Activated CD4-positive, alpha-beta T cell treated with anti-CD3 and anti-CD28 coated beads for 24 hours (primary cell): ENCODE results near the gene MAOA.
A peak's percentile ranks its signal among the peaks of the same experiment; 100 is the strongest.
"Not testable (repeated sequence)": the region's sequence is repeated elsewhere in the genome, so short reads cannot be mapped to it uniquely, and the experiment has no call there.

ENCODE experiments used
- DNase-seq, 2 donors: peaks; one replicate each; pipeline ENCODE4 v3.0.0-alpha.2; 2020; ENCODE audit warnings: low read depth in 2 of 2

Gene MAOA

DNA sequence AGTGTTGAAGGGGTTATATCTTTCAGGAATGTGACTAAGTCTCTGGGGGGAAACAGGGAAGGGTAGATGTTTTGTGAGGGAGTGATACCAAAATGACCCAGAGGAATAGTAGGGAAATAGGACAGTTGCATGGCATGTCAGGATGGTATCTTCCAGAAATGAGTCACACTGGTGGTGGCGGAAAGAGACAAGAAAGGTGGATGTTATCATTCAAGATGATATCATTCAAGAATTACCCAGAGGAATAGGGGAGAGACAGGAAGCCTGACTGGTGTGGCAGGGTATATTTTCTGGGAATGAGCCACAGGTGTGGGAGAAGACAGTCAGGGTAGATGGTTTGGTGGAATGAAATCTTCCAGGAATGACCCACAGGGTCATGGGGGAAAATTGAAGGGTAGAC is 61.1 kb downstream of the MAOA start:
- no peak for DNase-seq

GRCh38 chrX:43718081-43718480 is 62.0 kb downstream of the MAOA start:
- no peak for DNase-seq

GRCh38 chrX:43718546-43718945 is 62.4 kb downstream of the MAOA start:
- no peak for DNase-seq

DNA sequence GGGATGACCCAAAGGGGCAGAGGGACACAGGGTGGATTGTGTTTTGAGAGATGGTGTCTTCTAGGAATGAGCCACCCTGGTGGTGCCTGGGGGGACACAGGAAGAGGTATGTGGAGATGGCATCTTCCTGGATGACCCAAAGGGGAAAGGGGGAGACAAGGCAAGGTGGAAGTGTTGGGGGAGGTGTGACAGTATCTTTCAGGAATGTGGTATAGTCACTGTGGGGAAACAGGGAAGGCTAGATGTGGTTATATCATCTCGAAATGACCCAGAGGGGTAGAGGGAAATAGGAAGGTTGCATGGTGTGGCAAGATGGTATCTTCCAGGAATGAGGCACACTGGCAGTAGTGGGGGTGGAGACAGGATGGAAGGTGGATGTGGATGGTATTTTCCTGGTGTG is 62.9 kb downstream of the MAOA start:
- no peak for DNase-seq

- DNase-seq = no peak
Measured at GRCh38 chrX:43720082-43720481, 64.0 kb downstream of the MAOA start.

- no peak for DNase-seq
Measured at GRCh38 chrX:43720961-43721360, 64.9 kb downstream of the MAOA start.

GRCh38 chrX:43725227-43725626 is 69.1 kb downstream of the MAOA start:
- DNase-seq = not testable (repeated sequence)

DNA sequence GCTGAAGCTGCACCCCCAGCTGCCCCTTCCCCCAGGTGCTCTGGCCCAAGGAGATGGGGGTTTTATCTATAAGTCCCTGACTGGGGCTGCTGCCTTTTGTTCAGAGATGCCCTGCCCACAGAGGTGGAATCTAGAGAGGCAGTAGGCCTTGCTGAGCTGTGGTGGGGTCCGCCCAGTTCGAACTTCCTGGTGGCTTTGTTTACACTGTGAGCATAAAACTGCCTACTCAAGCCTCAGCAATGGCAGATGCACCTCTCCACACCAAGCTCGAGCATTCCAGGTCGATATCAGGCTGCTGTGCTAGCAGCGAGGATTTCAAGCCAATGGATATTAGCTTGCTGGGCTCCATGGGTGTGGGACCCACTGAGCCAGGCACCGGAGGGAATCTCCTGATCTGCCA is 71.2 kb downstream of the MAOA start:
- DNase-seq = not testable (repeated sequence)

- no peak for DNase-seq
Measured at GRCh38 chrX:43728002-43728401, 71.9 kb downstream of the MAOA start.

- no peak for DNase-seq
Measured at GRCh38 chrX:43728966-43729365, 72.9 kb downstream of the MAOA start.

GRCh38 chrX:43731086-43731485 is 75.0 kb downstream of the MAOA start:
- no peak for DNase-seq

- DNase-seq = no peak
Measured at GRCh38 chrX:43733699-43734098, 77.6 kb downstream of the MAOA start.

GRCh38 chrX:43734444-43734843 is 78.3 kb downstream of the MAOA start:
- no peak for DNase-seq

DNA sequence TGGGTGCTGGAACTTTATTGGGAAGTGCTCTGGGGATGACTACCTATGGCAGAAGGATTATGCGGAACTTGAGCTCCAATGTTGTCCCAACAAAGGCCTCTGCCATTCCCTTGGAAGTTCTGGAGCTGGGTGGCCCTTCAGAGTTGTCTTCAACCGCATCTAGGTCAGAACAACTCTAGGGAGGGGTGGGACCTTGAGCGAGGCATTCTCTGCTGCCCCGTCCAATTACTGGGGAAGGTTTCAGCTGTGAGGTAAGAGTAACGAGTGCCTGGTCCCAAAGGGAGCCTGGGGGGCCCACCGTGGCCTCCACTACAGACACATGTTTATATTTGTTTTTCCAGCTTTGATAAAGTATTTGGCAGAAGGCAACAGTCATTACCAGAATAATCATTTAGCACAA is 79.4 kb downstream of the MAOA start:
- DNase-seq = no peak

DNA sequence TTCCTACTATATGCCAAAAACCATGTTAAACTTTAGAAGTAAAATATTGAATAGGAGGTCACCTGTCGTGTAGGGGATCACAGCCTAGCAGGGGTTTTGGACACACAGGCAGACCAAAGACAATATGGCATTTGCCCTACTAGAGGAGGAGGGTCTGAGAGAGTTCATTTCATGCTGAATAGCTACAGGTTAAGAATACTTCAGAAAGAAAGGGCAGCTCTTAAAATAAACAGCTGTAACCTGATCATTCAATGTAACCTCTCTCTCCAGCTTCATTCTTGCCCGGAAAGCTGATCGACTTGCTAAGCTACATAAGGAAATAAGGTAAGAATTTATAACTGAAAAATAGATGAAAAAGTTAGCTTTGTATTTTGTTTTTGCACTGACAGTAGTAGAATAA is 79.9 kb downstream of the MAOA start:
- DNase-seq = no peak

- no peak for DNase-seq
Measured at GRCh38 chrX:43741843-43742573, 85.9 kb downstream of the MAOA start.

DNA sequence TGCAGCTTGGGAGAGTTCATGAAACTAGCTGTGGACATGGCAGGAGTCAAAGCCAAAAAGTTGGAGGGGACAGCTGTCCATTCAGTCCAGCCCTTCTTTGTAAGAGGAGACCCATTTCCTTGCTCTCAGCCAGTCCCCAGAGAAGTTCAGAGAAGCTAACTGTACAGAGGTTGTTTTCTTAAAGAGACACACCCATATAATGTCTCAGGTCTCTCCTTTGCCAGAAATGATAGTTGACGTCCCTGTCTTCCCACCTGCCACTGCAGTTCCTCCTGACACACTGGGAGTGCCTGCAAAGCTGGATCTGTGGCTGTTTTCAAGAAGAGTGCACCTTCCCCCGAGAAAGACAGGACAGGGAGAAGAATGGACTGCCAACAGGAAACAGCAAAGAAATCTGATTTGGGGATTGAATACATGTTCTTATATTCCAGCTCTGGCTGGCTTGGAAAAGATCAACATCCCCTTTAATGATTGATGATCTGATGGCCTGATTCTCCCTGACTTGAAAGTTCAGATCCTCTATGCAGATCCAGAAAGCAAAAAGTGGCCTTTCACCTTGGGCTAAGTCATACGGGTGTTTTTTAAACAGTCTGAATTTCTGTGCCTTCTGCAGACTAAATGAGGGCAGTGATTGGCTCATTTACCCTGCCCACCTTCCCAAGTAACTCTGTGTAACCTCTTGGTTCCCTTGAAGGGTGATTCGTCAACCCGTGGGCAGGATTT is 87.2 kb downstream of the MAOA start:
- no peak for DNase-seq

- no peak for DNase-seq
Measured at GRCh38 chrX:43744284-43744683, 88.2 kb downstream of the MAOA start.

DNA sequence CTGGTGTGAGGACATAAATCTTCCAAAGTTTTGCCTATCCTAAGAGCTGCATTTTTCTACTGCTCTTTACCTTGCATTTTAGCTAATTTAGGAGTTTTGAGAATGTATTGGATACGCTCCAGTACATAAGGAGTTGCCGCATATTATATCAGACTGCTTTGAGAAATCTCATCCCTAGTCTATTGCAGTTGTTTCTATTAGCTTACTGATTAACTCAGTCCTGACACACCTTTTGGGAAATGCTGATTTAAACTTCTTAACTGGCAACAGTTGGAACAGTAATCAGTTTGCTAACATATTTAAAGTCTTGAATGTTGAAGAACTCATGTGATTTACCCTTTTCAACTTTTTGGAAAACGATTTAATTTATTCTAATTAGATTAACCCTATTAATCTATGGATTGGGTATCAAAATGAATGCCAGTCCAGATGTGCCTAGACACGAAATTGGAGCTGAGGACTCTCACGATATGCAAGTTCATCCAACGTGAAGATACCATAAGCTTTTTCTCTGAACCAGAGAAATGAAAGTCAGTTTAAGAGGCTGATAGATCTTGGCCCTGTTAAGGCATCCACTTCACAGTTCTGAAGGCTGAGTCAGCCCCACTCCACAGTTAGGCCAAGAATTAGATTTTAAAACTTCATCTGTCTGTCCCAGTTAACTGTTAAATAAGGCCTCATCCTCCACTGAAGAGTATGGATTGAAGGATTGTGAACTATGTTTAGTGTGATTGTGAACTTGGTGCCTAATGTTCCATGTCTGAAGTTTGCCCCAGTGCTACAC is 90.0 kb downstream of the MAOA start:
- no peak for DNase-seq

DNA sequence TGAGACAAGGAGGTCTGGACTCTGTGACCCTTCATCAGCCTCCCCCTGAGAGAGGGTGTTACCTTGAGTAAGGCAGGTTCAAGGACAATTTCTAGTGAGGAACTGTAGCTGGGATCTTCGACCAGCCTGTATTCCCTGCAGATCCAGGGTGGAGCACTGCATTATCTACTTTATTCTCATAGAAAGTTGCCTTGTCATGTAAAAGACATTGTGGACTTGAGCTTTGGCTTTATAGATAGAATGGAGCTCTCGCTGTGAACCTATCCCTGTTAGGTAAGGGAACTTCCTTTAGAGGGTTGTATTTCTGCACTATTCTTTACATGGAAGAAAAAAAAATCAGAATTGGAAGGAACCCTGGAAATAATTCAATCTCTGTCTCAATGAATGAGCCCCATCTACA is 91.4 kb downstream of the MAOA start:
- no peak for DNase-seq

DNA sequence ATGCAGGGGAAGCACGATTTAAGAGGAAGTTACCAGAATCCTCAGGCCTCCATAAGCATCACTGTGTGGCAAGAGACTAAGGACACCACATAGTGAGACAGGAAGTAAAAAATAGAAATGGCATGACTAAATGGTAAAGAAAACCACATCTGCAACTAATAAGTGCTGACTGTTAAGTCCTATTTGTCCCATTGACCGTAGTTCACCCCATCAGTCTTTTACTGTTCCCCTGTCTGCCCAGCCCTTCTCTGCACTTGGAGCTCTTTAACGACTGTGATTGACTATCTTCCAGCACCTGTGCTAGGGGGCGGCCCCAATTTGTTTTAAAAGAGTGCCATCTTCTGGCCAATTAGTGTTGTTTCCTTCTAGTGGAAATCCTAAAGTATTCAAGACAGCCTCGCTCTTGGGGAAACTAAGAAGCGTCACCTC is 94.2 kb downstream of the MAOA start:
- DNase-seq = peak; percentile 1 to 11

DNA sequence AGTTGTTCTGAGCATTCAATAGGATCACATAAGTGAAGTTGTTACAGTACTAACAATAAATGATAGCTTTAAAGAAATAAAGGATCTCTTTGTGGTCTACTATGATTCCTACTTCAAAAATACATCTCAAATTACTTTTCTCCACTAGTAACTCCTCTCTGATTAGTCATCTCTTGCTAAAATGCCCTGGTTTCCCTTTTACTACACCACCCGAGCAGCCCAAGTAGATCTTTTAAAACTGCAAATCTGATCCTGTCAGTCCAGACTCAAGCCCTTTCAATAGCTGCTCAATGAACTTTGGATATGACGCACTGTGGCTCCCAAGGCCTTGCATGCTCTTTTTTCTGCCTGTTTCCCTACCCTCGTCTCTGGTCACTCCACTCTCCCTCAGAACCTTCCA is 97.5 kb downstream of the MAOA start:
- no peak for DNase-seq

- no peak for DNase-seq
Measured at GRCh38 chrX:43756076-43756475, 100.0 kb downstream of the MAOA start.
